Spleen (tissue), 11 donors: Measurements from ENCODE around the gene DMAC2L. TPM values are rescaled to one million over a fixed set of nuclear protein-coding genes. Genes with fewer than 3 reads are reported as not detected.

Experiments used
- DNase-seq: peaks from one replicate; pipeline ENCODE4 v3.0.0-alpha.2; 2020
- H3K27ac ChIP-seq, 8 donors: fragments of 200-600 bp; sonication (generic) in 7 of 8; 1 replicate in 4 of 8; 2 replicates in 4 of 8; pipeline versions ENCODE4 v1.5.0 to v1.8.0; 2016 to 2021; ENCODE audit warnings: inconsistent platforms in 4 of 8, mild to moderate bottlenecking in 4 of 8, moderate library complexity in 1 of 8
- H3K27me3 ChIP-seq, 7 donors: fragments of 200-600 bp; sonication (generic) in 6 of 7; replicated peaks in 1 of 7; 1 replicate in 4 of 7; 2 replicates in 3 of 7; pipeline versions ENCODE4 v1.5.0 to v1.8.0; 2016 to 2021; ENCODE audit warnings: inconsistent platforms in 3 of 7, mild to moderate bottlenecking in 1 of 7
- H3K36me3 ChIP-seq, 6 donors: fragments of 200-600 bp; sonication (generic) in 5 of 6; 1 replicate in 4 of 6; 2 replicates in 2 of 6; pipeline versions ENCODE4 v1.5.0 to v1.8.0; 2016 to 2021; ENCODE audit warnings: inconsistent platforms in 2 of 6
- H3K4me1 ChIP-seq, 6 donors: fragments of 200-600 bp; sonication (generic) in 5 of 6; 1 replicate in 3 of 6; 2 replicates in 3 of 6; pipeline versions ENCODE4 v1.5.0 to v1.8.0; 2016 to 2021; ENCODE audit warnings: inconsistent platforms in 3 of 6
- H3K4me3 ChIP-seq, 8 donors: fragments of 200-600 bp; sonication (generic) in 7 of 8; 1 replicate in 4 of 8; 2 replicates in 4 of 8; pipeline versions ENCODE4 v1.5.0 to v1.8.0; 2016 to 2021; ENCODE audit warnings: inconsistent platforms in 4 of 8, mild to moderate bottlenecking in 4 of 8, moderate library complexity in 2 of 8
- H3K9me3 ChIP-seq, 8 donors: fragments of 200-600 bp; sonication (generic) in 7 of 8; 1 replicate in 4 of 8; 2 replicates in 4 of 8; pipeline versions ENCODE4 v1.5.0 to v1.8.0; 2016 to 2021; ENCODE audit warnings: inconsistent platforms in 4 of 8
- POLR2A ChIP-seq, 3 donors: fragments of 450-650 bp; IDR thresholded peaks; one replicate each; pipeline ENCODE4 v1.5.1; 2017; ENCODE audit warnings: antibody characterized with exemption in 3 of 3, mild to moderate bottlenecking in 1 of 3
- POLR2AphosphoS5 ChIP-seq, 3 donors: sonication (generic); formaldehyde crosslinking; IDR thresholded peaks; one replicate each; pipeline ENCODE4 v1.5.1; 2017; ENCODE audit warnings: antibody characterized with exemption in 3 of 3
- WGBS, 5 donors: extraction: QIAGEN DNeasy Blood & Tissue Kit in 3 of 5; methylation state at CpG; one replicate each; pipeline versions ENCODE4 v1.1.5 to v1.1.7; 2013 to 2018; 5-methylcytosine and 5-hydroxymethylcytosine counted together
- intact Hi-C: fragments of 100-400 bp; cut with DNase I; formaldehyde crosslinking; loops from one replicate; pipeline ENCODE4 v1.15.0; 2023; ENCODE audit warnings: low total_unique reads
- microRNA-seq, 3 donors: library from miRNA; unstranded; fragments of <30 nt; microRNA quantifications; one replicate each; pipeline versions ENCODE4 to v1.1.0, GENCODE V29; 2019 to 2020
- polyA plus RNA-seq, 3 donors: library from polyadenylated mRNA; stranded (reverse); fragments of 200-250 nt; gene quantifications; one replicate each; pipeline ENCODE4 v1.2.1, GENCODE V29; 2013
- small RNA-seq, 4 donors: library from RNA; depleted of rRNA; stranded (forward); fragments of <200 nt; gene quantifications; one replicate each; pipeline ENCODE3, GENCODE V24; 2016
- total RNA-seq, 7 donors: library from RNA; depleted of rRNA in 3 of 7; stranded (reverse); fragments of >200 nt in 3 of 7; fragmentation: NEBNext Ultra II Directional in 4 of 7; extraction: Animal tissue kit (Norgen Biotek cat#: 25700) in 4 of 7; gene quantifications; one replicate each; pipeline versions ENCODE4 v1.1.0 to v1.2.1, GENCODE V29; 2016 to 2021
- TF ChIP-seq, protein P1 (sequence below), 11 experiments: fragments of 200-600 bp in 7 of 11; fragments of 450-650 bp in 4 of 11; sonication (generic) in 4 of 11; IDR thresholded peaks in 8 of 11; conservative IDR thresholded peaks in 3 of 11; 1 replicate in 7 of 11; 2 replicates in 4 of 11; pipeline versions ENCODE4 v1.4.0 to v1.8.0; 2016 to 2021; ENCODE audit warnings: antibody characterized with exemption in 11 of 11, inconsistent platforms in 4 of 11, mild to moderate bottlenecking in 1 of 11
- donor health status: healthy with polysubstance abuse.
- donor health status: DM: no; HTN: no; CAD: no; lungs with moderate emphysema.
- donor health status: DM: no; HTN: no; CAD: no.
- donor health status: Bipolar disorder and iron deficiency.
- donor health status: healthy.
- donor health status: DM: no; HTN: no; CAD: no.
- donor health status: DM: yes; HTN: yes; CAD: no.

DMAC2L gene
- total and polyA plus RNA-seq, 10 donors, result 10.0 to 24.7 (median 18.5) TPM

DNA sequence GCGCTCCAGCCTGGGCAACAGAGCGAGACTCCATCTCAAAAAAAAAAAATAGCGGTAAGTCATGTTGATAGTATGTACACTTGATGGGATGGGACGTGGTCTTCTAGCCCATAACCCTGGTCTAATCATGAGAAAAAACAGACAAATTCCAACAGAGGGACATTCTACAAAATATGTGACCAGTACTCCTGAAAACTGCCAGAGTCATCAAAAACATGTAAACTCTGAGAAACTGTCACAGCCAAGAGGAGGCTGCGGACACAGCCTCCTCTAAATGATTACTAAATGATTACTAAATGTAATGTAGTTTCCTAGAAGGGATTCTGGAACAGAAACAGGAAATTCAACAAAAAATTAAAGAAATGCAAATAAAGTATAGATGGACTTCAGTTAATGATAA is 63.6 kb downstream of the DMAC2L start:
- H3K9me3 ChIP-seq, result no peaks in the 10 kb centered on the region
- WGBS, 5 donors, result 88 to 98% (median 95%) methylated on average over 5 of the region's 5 CpGs
- no peaks in the 10 kb centered on the region for H3K27me3 ChIP-seq
- DNase-seq, result no peak
- H3K36me3 ChIP-seq, result peaks cover 0 to 10% (median 0%) of the 10 kb centered on the region in 6 donors
- H3K4me1 ChIP-seq, result no peaks in the 10 kb centered on the region
- H3K27ac ChIP-seq, result no peak overlapping the region
- TF ChIP-seq, protein P1, sequence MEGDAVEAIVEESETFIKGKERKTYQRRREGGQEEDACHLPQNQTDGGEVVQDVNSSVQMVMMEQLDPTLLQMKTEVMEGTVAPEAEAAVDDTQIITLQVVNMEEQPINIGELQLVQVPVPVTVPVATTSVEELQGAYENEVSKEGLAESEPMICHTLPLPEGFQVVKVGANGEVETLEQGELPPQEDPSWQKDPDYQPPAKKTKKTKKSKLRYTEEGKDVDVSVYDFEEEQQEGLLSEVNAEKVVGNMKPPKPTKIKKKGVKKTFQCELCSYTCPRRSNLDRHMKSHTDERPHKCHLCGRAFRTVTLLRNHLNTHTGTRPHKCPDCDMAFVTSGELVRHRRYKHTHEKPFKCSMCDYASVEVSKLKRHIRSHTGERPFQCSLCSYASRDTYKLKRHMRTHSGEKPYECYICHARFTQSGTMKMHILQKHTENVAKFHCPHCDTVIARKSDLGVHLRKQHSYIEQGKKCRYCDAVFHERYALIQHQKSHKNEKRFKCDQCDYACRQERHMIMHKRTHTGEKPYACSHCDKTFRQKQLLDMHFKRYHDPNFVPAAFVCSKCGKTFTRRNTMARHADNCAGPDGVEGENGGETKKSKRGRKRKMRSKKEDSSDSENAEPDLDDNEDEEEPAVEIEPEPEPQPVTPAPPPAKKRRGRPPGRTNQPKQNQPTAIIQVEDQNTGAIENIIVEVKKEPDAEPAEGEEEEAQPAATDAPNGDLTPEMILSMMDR (IDR thresholded peaks at IDR 0.05 in 8 of 11, conservative IDR thresholded peaks at IDR 0.05 in 3 of 11), result no peak
- no peak for TF ChIP-seq POLR2A (IDR thresholded peaks at IDR 0.05)
- TF ChIP-seq POLR2AphosphoS5 (IDR thresholded peaks at IDR 0.05), result no peak
- intact Hi-C loops, result no loop called here
- no peak overlapping the region for H3K4me3 ChIP-seq

Small RNA genes within 50 kb of the gene (microRNA-seq; reads per million reads assigned to microRNA genes)
- gene MIR4504, result 0 to 0.36 (median 0.28) reads per million in 3 donors

Small RNA genes within 50 kb of the gene (small RNA-seq; reads per million reads assigned to genes)
- 0 to 0.12 (median 0.04) reads per million in 4 donors for gene MIR4504

Other genes starting within 250 kb of the DMAC2L start
- gene VCPKMT, start 195.8 kb upstream of the DMAC2L start, total RNA-seq, result 10 to 100 TPM in 6 of 7 donors, 1 to 10 TPM in 1; 9.2 to 16.8 (median 11.8) TPM
- gene VCPKMT, start 195.8 kb upstream of the DMAC2L start, polyA plus RNA-seq, result 10 to 100 TPM; 15.9 to 28.8 (median 21.8) TPM
- gene SOS2, start 80.7 kb upstream of the DMAC2L start, total RNA-seq, result 10 to 100 TPM; 40.1 to 68.8 (median 55.5) TPM
- 1 to 10 TPM; 6.7 to 9.6 (median 7.0) TPM for gene SOS2, start 80.7 kb upstream of the DMAC2L start, polyA plus RNA-seq
- 1 to 10 TPM; 2.8 to 4.9 (median 3.9) TPM for gene L2HGDH, start 95 bp upstream of the DMAC2L start, total RNA-seq
- gene L2HGDH, start 95 bp upstream of the DMAC2L start, polyA plus RNA-seq, result 1 to 10 TPM in 2 of 3 donors, under 1 TPM in 1; 0.72 to 1.2 (median 1.2) TPM
- gene CDKL1, start 84.6 kb downstream of the DMAC2L start, total RNA-seq, result 100 to 1,000 TPM in 1 of 7 donors, 10 to 100 TPM in 5, 1 to 10 TPM in 1; 9.2 to 310 (median 27.8) TPM
- gene CDKL1, start 84.6 kb downstream of the DMAC2L start, polyA plus RNA-seq, result 1 to 10 TPM; 1.7 to 4.3 (median 2.8) TPM
- gene MAP4K5, start 220.2 kb downstream of the DMAC2L start, total RNA-seq, result 100 to 1,000 TPM in 3 of 7 donors, 10 to 100 TPM in 4; 47.5 to 172 (median 57.9) TPM
- 10 to 100 TPM in 2 of 3 donors, 1 to 10 TPM in 1; 9.1 to 15.9 (median 11.9) TPM for gene MAP4K5, start 220.2 kb downstream of the DMAC2L start, polyA plus RNA-seq
- 1 to 10 TPM; 1.0 to 3.2 (median 1.7) TPM for gene ATL1, start 247.8 kb downstream of the DMAC2L start, total RNA-seq
- gene ATL1, start 247.8 kb downstream of the DMAC2L start, polyA plus RNA-seq, result 1 to 10 TPM in 2 of 3 donors, under 1 TPM in 1; 0.91 to 1.4 (median 1.3) TPM